HT-29 (cell line): ENCODE measurements around the gene CSTF2T. TPM values are rescaled to one million over a fixed set of nuclear protein-coding genes. Genes with fewer than 3 reads are reported as not detected.

Source experiments
- DNase-seq: peaks from one replicate; pipeline ENCODE4 v3.0.0-alpha.2; 2015; ENCODE audit warnings: low spot score
- total RNA-seq: library from RNA; depleted of rRNA; stranded (reverse); fragments of >200 nt; shearing (Covaris generic); gene quantifications from 2 replicates; pipeline ENCODE4 v1.2.3, GENCODE V29; 2014; rRNA removed

The CSTF2T gene
- 12.8 and 16.0 TPM in 2 replicates for total RNA-seq

GRCh38 chr10:51699475-51700227 is at the start of gene CSTF2T:
Gene CSTF2T, minus strand, starts transcription at chr10:51699595. Its CDS starts 46 bp downstream, at chr10:51699549.
- peak; percentile 94 for DNase-seq

- DNase-seq: no peak
Observed at GRCh38 chr10:51748959-51749358, 49.6 kb upstream of the CSTF2T start.

GRCh38 chr10:51747216-51747615 is 47.8 kb upstream of the CSTF2T start:
- DNase-seq: no peak

- DNase-seq: no peak
Observed at GRCh38 chr10:51745397-51745796, 46.0 kb upstream of the CSTF2T start.

GRCh38 chr10:51744235-51745000 is 45.0 kb upstream of the CSTF2T start:
- no peak for DNase-seq

- DNase-seq: no peak
Observed at GRCh38 chr10:51743146-51743545, 43.8 kb upstream of the CSTF2T start.

GRCh38 chr10:51733057-51733456 is 33.7 kb upstream of the CSTF2T start:
- DNase-seq: no peak

- DNase-seq: no peak
Observed at GRCh38 chr10:51729822-51730555, 30.6 kb upstream of the CSTF2T start.

GRCh38 chr10:51724038-51724437 is 24.6 kb upstream of the CSTF2T start:
- no peak for DNase-seq

GRCh38 chr10:51718804-51719291 is 19.5 kb upstream of the CSTF2T start:
- DNase-seq: no peak

- no peak for DNase-seq
Observed at GRCh38 chr10:51716981-51717380, 17.6 kb upstream of the CSTF2T start.

- DNase-seq: no peak
Observed at GRCh38 chr10:51711519-51711891, 12.1 kb upstream of the CSTF2T start.

- no peak for DNase-seq
Observed at GRCh38 chr10:51709324-51709972, 10.1 kb upstream of the CSTF2T start.

- no peak for DNase-seq
Observed at GRCh38 chr10:51708609-51709008, 9.2 kb upstream of the CSTF2T start.

GRCh38 chr10:51707821-51708424 is 8.5 kb upstream of the CSTF2T start:
- DNase-seq: no peak

GRCh38 chr10:51707392-51707791 is 8.0 kb upstream of the CSTF2T start:
- no peak for DNase-seq

- DNase-seq: no peak
Observed at GRCh38 chr10:51706225-51706624, 6.8 kb upstream of the CSTF2T start.

GRCh38 chr10:51705774-51706173 is 6.4 kb upstream of the CSTF2T start:
- no peak for DNase-seq

GRCh38 chr10:51700228-51700817 is 928 bp upstream of the CSTF2T start:
- peak; percentile 61 for DNase-seq

GRCh38 chr10:51699145-51699474 is 285 bp downstream of the CSTF2T start:
- DNase-seq: no peak
